Smooth muscle cell (in vitro differentiated cells): ENCODE measurements around the gene HTR2C. TPM values are rescaled to one million over a fixed set of nuclear protein-coding genes. Genes with fewer than 3 reads are reported as not detected.

ENCODE experiments used
- DNase-seq: peaks from one replicate; lab custom pipeline; 2025; ENCODE audit not compliant: unreplicated experiment; lab: John Stamatoyannopoulos, UW
- H2AFZ ChIP-seq: fragments of 200-600 bp; sonication (generic); 2 replicates; pipeline ENCODE4 v1.6.0; 2016; ENCODE audit warnings: antibody characterized with exemption, low read depth, mild to moderate bottlenecking
- H3F3A ChIP-seq: fragments of 200-600 bp; sonication (generic); 2 replicates; pipeline ENCODE4 v1.6.0; 2017; ENCODE audit warnings: antibody characterized with exemption, low read depth
- H3K27ac ChIP-seq: fragments of 200-600 bp; sonication (generic); 2 replicates; pipeline ENCODE4 v1.5.1; 2016; ENCODE audit warnings: low read depth, mild to moderate bottlenecking
- H3K27me3 ChIP-seq: fragments of 200-600 bp; sonication (generic); 2 replicates; pipeline ENCODE4 v1.6.1; 2016; ENCODE audit warnings: low read depth, mild to moderate bottlenecking
- H3K36me3 ChIP-seq: fragments of 200-600 bp; sonication (generic); 2 replicates; pipeline ENCODE4 v1.5.1; 2016; ENCODE audit warnings: low read depth
- H3K4me1 ChIP-seq: fragments of 200-600 bp; sonication (generic); 2 replicates; pipeline ENCODE4 v1.5.1; 2016; ENCODE audit warnings: low read depth
- H3K4me2 ChIP-seq: fragments of 200-600 bp; sonication (generic); 2 replicates; pipeline ENCODE4 v1.6.0; 2016; ENCODE audit warnings: mild to moderate bottlenecking
- H3K4me3 ChIP-seq: fragments of 200-600 bp; sonication (generic); 2 replicates; pipeline ENCODE4 v1.5.1; 2016; ENCODE audit warnings: mild to moderate bottlenecking
- H3K79me2 ChIP-seq: fragments of 200-600 bp; sonication (generic); 2 replicates; pipeline ENCODE4 v1.6.0; 2016; ENCODE audit warnings: low read depth, mild to moderate bottlenecking
- H3K9ac ChIP-seq: fragments of 200-600 bp; sonication (generic); 2 replicates; pipeline ENCODE4 v1.6.0; 2016; ENCODE audit warnings: low read depth
- H3K9me3 ChIP-seq: fragments of 200-600 bp; sonication (generic); replicated peaks from 2 replicates; pipeline ENCODE4 v1.5.1; 2016; ENCODE audit warnings: low read depth
- H4K20me1 ChIP-seq: fragments of 200-600 bp; sonication (generic); 2 replicates; pipeline ENCODE4 v1.6.0; 2016; ENCODE audit warnings: low read depth
- WGBS: methylation state at CpG from one replicate; pipeline ENCODE4 v1.1.7; 2016; ENCODE audit warnings: low lambda C conversion rate; 5-methylcytosine and 5-hydroxymethylcytosine counted together
- polyA plus RNA-seq: library from polyadenylated mRNA; unstranded; fragments of >200 nt; fragmentation: Nextera tagmentation; extraction: Ambion mirVana; gene quantifications from 2 replicates; pipeline ENCODE4 v1.2.1, GENCODE V29; 2016
- total RNA-seq: library from RNA; depleted of rRNA; stranded (reverse); fragments of >200 nt; gene quantifications from 2 replicates; pipeline ENCODE4 v1.2.3, GENCODE V29; 2014
- TF ChIP-seq, protein P1 (sequence below): fragments of 200-600 bp; sonication (generic); IDR thresholded peaks from 2 replicates; pipeline ENCODE4 v1.5.1; 2017; ENCODE audit warnings: borderline replicate concordance, mild to moderate bottlenecking, antibody characterized with exemption; ENCODE audit not compliant: insufficient read depth, poor library complexity, severe bottlenecking

The HTR2C gene
- total and polyA plus RNA-seq, 2 experiments from 2014 or later: 0.09 to 0.19 TPM

DNA sequence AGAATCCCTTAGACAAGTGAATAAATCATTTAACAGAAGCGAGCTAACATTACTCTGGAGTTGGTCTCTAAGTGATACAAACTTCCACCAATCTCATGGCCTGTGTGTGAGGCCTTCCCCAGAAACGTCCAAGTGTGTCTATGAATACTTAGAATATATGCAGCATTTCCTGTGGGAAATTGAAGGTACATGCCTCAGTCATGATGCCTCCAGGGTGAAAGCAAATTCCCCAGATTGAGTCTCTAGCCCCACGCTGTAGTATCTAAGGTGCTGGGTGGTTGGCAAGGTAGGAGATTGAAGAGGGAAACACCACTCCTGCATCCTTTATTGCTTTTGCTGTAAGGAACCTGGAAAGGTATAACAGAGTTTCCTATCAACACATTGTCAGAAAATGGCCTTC, 319.7 kb downstream of the HTR2C start:
- H3K27me3 ChIP-seq: no peaks in the 10 kb centered on the region
- DNase-seq: no peak
- H3K4me1 ChIP-seq: peaks cover 13% of the 10 kb centered on the region
- no peaks in the 10 kb centered on the region for H3K9me3 ChIP-seq
- TF ChIP-seq, protein P1, sequence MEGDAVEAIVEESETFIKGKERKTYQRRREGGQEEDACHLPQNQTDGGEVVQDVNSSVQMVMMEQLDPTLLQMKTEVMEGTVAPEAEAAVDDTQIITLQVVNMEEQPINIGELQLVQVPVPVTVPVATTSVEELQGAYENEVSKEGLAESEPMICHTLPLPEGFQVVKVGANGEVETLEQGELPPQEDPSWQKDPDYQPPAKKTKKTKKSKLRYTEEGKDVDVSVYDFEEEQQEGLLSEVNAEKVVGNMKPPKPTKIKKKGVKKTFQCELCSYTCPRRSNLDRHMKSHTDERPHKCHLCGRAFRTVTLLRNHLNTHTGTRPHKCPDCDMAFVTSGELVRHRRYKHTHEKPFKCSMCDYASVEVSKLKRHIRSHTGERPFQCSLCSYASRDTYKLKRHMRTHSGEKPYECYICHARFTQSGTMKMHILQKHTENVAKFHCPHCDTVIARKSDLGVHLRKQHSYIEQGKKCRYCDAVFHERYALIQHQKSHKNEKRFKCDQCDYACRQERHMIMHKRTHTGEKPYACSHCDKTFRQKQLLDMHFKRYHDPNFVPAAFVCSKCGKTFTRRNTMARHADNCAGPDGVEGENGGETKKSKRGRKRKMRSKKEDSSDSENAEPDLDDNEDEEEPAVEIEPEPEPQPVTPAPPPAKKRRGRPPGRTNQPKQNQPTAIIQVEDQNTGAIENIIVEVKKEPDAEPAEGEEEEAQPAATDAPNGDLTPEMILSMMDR: no peak
- no peaks in the 10 kb centered on the region for H3K79me2 ChIP-seq
- 85% methylated on average over 3 of the region's 3 CpGs for WGBS
- H4K20me1 ChIP-seq: no peaks in the 10 kb centered on the region
- H3K27ac ChIP-seq: no peak overlapping the region
- H2AFZ ChIP-seq: peak overlapping the region; percentile 18
- H3K36me3 ChIP-seq: no peaks in the 10 kb centered on the region
- peaks cover 3% of the 10 kb centered on the region for H3F3A ChIP-seq
- H3K4me2 ChIP-seq: no peak overlapping the region
- no peak overlapping the region for H3K4me3 ChIP-seq
- H3K9ac ChIP-seq: no peak overlapping the region

DNA sequence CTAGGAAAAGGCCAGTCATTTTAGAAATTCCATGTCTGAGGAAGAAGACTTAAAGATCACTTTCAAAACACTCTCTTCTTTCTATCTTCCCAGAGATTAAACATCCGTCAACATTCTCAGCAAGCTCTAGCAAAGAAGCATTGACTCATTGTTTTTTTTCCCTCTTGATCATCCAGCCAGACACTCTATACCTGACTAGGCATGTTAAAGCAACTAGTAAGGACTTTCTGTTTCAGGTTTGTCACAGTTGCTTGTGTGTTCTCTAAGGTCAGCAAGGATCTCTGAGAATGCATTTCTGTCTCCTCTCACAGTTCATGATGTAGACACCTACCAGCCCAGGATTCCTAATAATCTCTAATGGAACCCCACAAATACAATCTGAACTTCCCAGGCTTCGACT, 321.4 kb downstream of the HTR2C start:
- Histone ChIP-seq H3K27me3 (no peaks in the 10 kb centered on the region), H3K79me2 (no peaks in the 10 kb centered on the region), H2AFZ (no peak overlapping the region), H3K36me3 (no peaks in the 10 kb centered on the region), H3K4me2 (peak overlapping the region; percentile 1), H3K9ac (no peak overlapping the region), H3F3A (peaks cover 3% of the 10 kb centered on the region), H3K4me3 (no peak overlapping the region), H3K4me1 (peaks cover 13% of the 10 kb centered on the region), H4K20me1 (no peaks in the 10 kb centered on the region), H3K27ac (no peak overlapping the region), H3K9me3 (no peaks in the 10 kb centered on the region)
- TF ChIP-seq, protein P1: no peak
- no peak for DNase-seq
- 40% methylated on average over 2 of the region's 2 CpGs for WGBS

DNA sequence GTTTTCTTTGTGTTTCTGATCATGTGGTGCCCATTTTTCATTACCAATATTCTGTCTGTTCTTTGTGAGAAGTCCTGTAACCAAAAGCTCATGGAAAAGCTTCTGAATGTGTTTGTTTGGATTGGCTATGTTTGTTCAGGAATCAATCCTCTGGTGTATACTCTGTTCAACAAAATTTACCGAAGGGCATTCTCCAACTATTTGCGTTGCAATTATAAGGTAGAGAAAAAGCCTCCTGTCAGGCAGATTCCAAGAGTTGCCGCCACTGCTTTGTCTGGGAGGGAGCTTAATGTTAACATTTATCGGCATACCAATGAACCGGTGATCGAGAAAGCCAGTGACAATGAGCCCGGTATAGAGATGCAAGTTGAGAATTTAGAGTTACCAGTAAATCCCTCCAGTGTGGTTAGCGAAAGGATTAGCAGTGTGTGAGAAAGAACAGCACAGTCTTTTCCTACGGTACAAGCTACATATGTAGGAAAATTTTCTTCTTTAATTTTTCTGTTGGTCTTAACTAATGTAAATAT, 323.2 kb downstream of the HTR2C start:
- TF ChIP-seq, protein P1: no peak
- no peaks in the 10 kb centered on the region for H3K9me3 ChIP-seq
- no peaks in the 10 kb centered on the region for H4K20me1 ChIP-seq

DNA sequence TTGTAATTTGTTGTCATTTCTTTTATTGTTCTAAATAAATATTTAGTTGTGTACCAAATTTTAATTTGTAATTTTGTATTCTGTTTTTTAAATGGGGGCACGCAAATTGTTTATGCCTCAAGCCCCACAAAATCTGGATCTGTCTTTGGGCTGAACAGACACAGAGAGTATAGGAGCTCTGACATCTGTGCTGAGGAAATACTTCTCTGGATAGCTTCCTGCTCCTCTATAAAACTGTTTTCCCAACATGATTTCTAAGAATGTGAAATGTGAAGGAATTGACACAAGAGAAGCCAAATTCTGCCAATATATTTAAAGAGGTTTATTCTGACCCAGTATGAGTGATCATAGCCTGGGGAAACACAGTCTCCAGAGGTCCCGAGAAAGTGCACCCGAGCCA, 340.5 kb downstream of the HTR2C start:
- peaks cover 5% of the 10 kb centered on the region for H3F3A ChIP-seq
- peak overlapping the region; percentile 4 for H3K4me3 ChIP-seq
- no peaks in the 10 kb centered on the region for H3K36me3 ChIP-seq
- WGBS: 50% methylated on average over 3 of the region's 3 CpGs
- no peaks in the 10 kb centered on the region for H4K20me1 ChIP-seq
- H3K9me3 ChIP-seq: no peaks in the 10 kb centered on the region
- peak overlapping the region; percentile 67 for H3K27ac ChIP-seq
- TF ChIP-seq, protein P1: no peak
- H2AFZ ChIP-seq: no peak overlapping the region
- no peak for DNase-seq
- H3K4me2 ChIP-seq: peak overlapping the region; percentile 61
- H3K27me3 ChIP-seq: no peaks in the 10 kb centered on the region
- H3K79me2 ChIP-seq: no peaks in the 10 kb centered on the region
- no peak overlapping the region for H3K9ac ChIP-seq
- peaks cover 22% of the 10 kb centered on the region for H3K4me1 ChIP-seq

More for the DNA sequence above, 323.2 kb downstream of the HTR2C start:
- H3K36me3 ChIP-seq: no peaks in the 10 kb centered on the region
- WGBS: 23% methylated on average over 9 of the region's 9 CpGs
- H3K4me2 ChIP-seq: peak overlapping the region; percentile 78
- H3K79me2 ChIP-seq: no peaks in the 10 kb centered on the region
- H2AFZ ChIP-seq: peak overlapping the region; percentile 67
- H3K27me3 ChIP-seq: no peaks in the 10 kb centered on the region
- H3K9ac ChIP-seq: no peak overlapping the region
- H3K27ac ChIP-seq: no peak overlapping the region
- H3K4me1 ChIP-seq: peaks cover 13% of the 10 kb centered on the region
- no peak for DNase-seq
- H3K4me3 ChIP-seq: peak overlapping the region; percentile 15
- peaks cover 3% of the 10 kb centered on the region for H3F3A ChIP-seq
